SK-N-SH (cell line): ENCODE data around the gene ADRA2B. TPM values are rescaled to one million over a fixed set of nuclear protein-coding genes. Genes with fewer than 3 reads are reported as not detected.

ENCODE experiments used
- CTCF ChIA-PET: fragments of 300-600, 350-600 bp; formaldehyde crosslinking; extraction: SDS; loops from one replicate; lab custom pipeline; 2021; lab: Yijun Ruan, JAX
- POLR2A ChIA-PET: fragments of 350-600 bp; sonication (Branson Sonifier 250); formaldehyde crosslinking; extraction: SDS; loops from one replicate; lab custom pipeline; 2020; ENCODE audit warnings: antibody characterized with exemption, inconsistent platforms; lab: Yijun Ruan, JAX
- DNase-seq: peaks from one replicate; pipeline ENCODE4 v3.0.0; 2012
- H2AFZ ChIP-seq: fragments of 200-600 bp; sonication (generic); 2 replicates; pipeline ENCODE4 v1.8.1; 2016; ENCODE audit warnings: antibody characterized with exemption, mild to moderate bottlenecking, low read depth
- H3F3A ChIP-seq: fragments of 200-600 bp; sonication (generic); replicated peaks from 2 replicates; pipeline ENCODE3; 2016; ENCODE audit warnings: antibody characterized with exemption, mild to moderate bottlenecking; ENCODE audit not compliant: insufficient read depth
- H3K27ac ChIP-seq, 2 experiments: fragments of 200-500 bp in 1 of 2; fragments of 200-600 bp in 1 of 2; sonication (Bioruptor generic) in 1 of 2; sonication (generic), shearing (Covaris generic) in 1 of 2; 2 replicates each; pipeline versions ENCODE4 v1.5.1 to v1.6.1; 2014 to 2016; ENCODE audit warnings: low read depth in 2 of 2, inconsistent platforms in 1 of 2, low read length in 1 of 2, mild to moderate bottlenecking in 1 of 2, mixed read lengths in 1 of 2
- H3K27me3 ChIP-seq: fragments of 200-600 bp; sonication (generic), shearing (Covaris generic); 2 replicates; pipeline ENCODE4 v1.6.1; 2016; ENCODE audit warnings: mixed run types; ENCODE audit not compliant: insufficient read depth
- H3K36me3 ChIP-seq, 2 experiments: fragments of 200-500 bp in 1 of 2; fragments of 200-600 bp in 1 of 2; sonication (Bioruptor generic) in 1 of 2; sonication (generic) in 1 of 2; replicated peaks in 1 of 2; 2 replicates each; pipeline versions ENCODE3 to v1.5.1; 2014 to 2016; ENCODE audit warnings: low read length in 1 of 2, mild to moderate bottlenecking in 1 of 2; ENCODE audit not compliant: insufficient read depth in 2 of 2, control insufficient read depth in 1 of 2
- H3K4me1 ChIP-seq, 2 experiments: fragments of 200-500 bp in 1 of 2; fragments of 200-600 bp in 1 of 2; sonication (Bioruptor generic) in 1 of 2; sonication (generic), shearing (Covaris generic) in 1 of 2; 2 replicates each; pipeline versions ENCODE4 v1.5.1 to v1.6.1; 2014 to 2016; ENCODE audit warnings: low read depth in 1 of 2, low read length in 1 of 2, mixed run types in 1 of 2; ENCODE audit not compliant: insufficient read depth in 2 of 2, control insufficient read depth in 1 of 2
- H3K4me2 ChIP-seq: fragments of 200-600 bp; sonication (generic), shearing (Covaris generic); 2 replicates; pipeline ENCODE4 v1.6.1; 2017; ENCODE audit warnings: mixed run types
- H3K4me3 ChIP-seq, 2 experiments: fragments of 200-500 bp in 1 of 2; fragments of 200-600 bp in 1 of 2; sonication (Bioruptor generic) in 1 of 2; sonication (generic), shearing (Covaris generic) in 1 of 2; 2 replicates each; pipeline versions ENCODE4 v1.5.1 to v1.8.1; 2014 to 2016; ENCODE audit warnings: low read depth in 2 of 2, inconsistent platforms in 1 of 2, low read length in 1 of 2, mild to moderate bottlenecking in 1 of 2, mixed read lengths in 1 of 2, moderate library complexity in 1 of 2
- H3K79me2 ChIP-seq: fragments of 200-600 bp; sonication (generic); 2 replicates; pipeline ENCODE4 v1.8.1; 2017; ENCODE audit warnings: mild to moderate bottlenecking; ENCODE audit not compliant: insufficient read depth
- H3K9ac ChIP-seq: fragments of 200-600 bp; sonication (generic); 2 replicates; pipeline ENCODE4 v1.6.1; 2017; ENCODE audit warnings: mixed run types
- H3K9me2 ChIP-seq: fragments of 200-600 bp; sonication (generic); 2 replicates; pipeline ENCODE4 v1.6.1; 2017; ENCODE audit warnings: mixed run types
- H3K9me3 ChIP-seq: fragments of 200-600 bp; sonication (generic); 2 replicates; pipeline ENCODE4 v1.6.1; 2017; ENCODE audit warnings: mixed run types, mild to moderate bottlenecking, moderate library complexity
- H4K20me1 ChIP-seq: fragments of 200-600 bp; sonication (generic); 2 replicates; pipeline ENCODE4 v1.6.1; 2017; ENCODE audit warnings: mild to moderate bottlenecking, mixed run types; ENCODE audit not compliant: insufficient read depth
- ELF1 ChIP-seq: IDR thresholded peaks from 2 replicates; pipeline ENCODE4 v1.4.0; 2012
- EZH2phosphoT487 ChIP-seq: fragments of 200-600 bp; sonication (generic); IDR thresholded peaks from 2 replicates; pipeline ENCODE4 v1.6.1; 2017; ENCODE audit warnings: low read depth, mixed run types, mild to moderate bottlenecking, antibody characterized with exemption, moderate library complexity, borderline replicate concordance
- FOXJ3 ChIP-seq: sonication (generic); formaldehyde crosslinking; IDR thresholded peaks from 2 replicates; pipeline ENCODE4 v1.5.1; 2020; ENCODE audit warnings: mild to moderate bottlenecking, missing genetic modification reagents
- MEF2A ChIP-seq: IDR thresholded peaks from 2 replicates; pipeline ENCODE4 v1.4.0; 2012; ENCODE audit warnings: low read depth, borderline replicate concordance
- RXRA ChIP-seq: IDR thresholded peaks from 2 replicates; pipeline ENCODE4 v1.4.0; 2012; ENCODE audit warnings: low read depth, mild to moderate bottlenecking, borderline replicate concordance
- TAF1 ChIP-seq: IDR thresholded peaks from 2 replicates; pipeline ENCODE4 v1.6.1; 2012; ENCODE audit warnings: low read depth, mild to moderate bottlenecking, low read length, moderate library complexity, borderline replicate concordance
- WGBS: methylation state at CpG from one replicate; pipeline ENCODE4 v1.1.6; 2017; ENCODE audit warnings: low lambda C conversion rate; 5-methylcytosine and 5-hydroxymethylcytosine counted together
- polyA plus RNA-seq, 3 experiments: library from polyadenylated mRNA; depleted of rRNA; stranded (reverse); fragments of >200 nt; gene quantifications; 2 replicates each; pipeline ENCODE4 v1.2.3, GENCODE V29; 2012
- TF ChIP-seq, protein P1 (sequence below): IDR thresholded peaks from 2 replicates; pipeline ENCODE4 v1.4.0; 2012; ENCODE audit warnings: low read depth, borderline replicate concordance
- TF ChIP-seq, protein P2 (sequence below): IDR thresholded peaks from 2 replicates; pipeline ENCODE4 v1.4.0; 2012; ENCODE audit warnings: low read depth, borderline replicate concordance
- TF ChIP-seq, protein P3 (sequence below): fragments of 200-600 bp; sonication (generic); IDR thresholded peaks from 2 replicates; pipeline ENCODE4 v1.6.1; 2017; ENCODE audit warnings: antibody characterized with exemption, mild to moderate bottlenecking, moderate library complexity
- TF ChIP-seq, protein P4 (sequence below): fragments of 150-350 bp; IDR thresholded peaks from 2 replicates; pipeline ENCODE4 v1.6.1; 2017; ENCODE audit warnings: antibody characterized with exemption, low read length, low read depth, borderline replicate concordance

The ADRA2B gene
- polyA plus RNA-seq, 1 of the 3 experiments (the other 2 are of a cell fraction) = not detected

DNA sequence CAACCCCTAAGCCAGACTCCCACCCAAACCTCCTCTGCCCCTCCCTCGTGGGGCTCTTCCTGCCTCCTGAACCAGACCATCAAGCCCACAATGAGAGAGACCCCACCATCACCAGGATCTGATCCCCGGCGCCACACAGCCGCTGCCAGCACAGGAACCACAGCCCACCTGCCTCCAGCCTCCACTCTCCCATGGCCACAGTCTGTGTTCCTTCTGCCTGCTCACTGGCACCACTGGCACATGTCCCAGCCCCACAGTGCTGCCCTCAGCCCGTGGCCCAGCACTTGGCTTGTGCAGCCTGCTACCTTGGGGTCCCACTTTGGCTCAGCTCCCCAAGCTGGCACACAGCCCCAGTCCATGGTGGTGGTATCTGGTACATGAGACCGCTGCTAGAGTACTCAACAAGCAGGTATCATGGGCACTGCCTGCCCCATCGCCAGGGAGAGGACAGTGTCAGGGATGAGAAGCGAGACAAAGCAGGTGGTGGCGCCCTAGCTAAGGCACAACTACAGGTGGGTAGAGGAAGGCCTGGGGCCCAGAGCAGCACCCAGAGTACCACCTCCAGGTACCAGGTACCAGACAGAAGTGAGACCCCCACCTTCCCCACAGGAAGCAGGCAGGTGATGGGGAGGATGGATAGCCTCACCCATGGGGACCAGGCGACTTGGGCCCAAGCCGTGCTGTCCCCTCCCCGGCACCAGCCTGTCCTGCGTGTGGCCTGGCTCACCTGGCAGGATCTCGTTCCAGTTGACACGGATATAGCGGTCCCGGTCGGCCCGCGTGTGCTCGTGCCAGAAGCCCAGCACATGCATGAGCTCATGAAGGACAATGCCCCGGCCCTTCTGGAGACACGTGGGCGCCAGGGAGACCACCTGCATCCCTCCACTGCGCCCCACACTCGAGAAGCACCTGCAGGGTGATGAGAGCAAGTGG, 15.7 kb upstream of the ADRA2B start:
- Histone ChIP-seq H3K79me2 (no peaks in the 10 kb centered on the region), H3K9me2 (no peaks in the 10 kb centered on the region), H3K27ac (no peak overlapping the region), H3K4me3 (no peak overlapping the region), H3K4me1 (peaks cover 0 to 7% of the 10 kb centered on the region in 2 experiments; a peak in 1 of 4 replicates), H2AFZ (no peak overlapping the region), H3K9ac (no peak overlapping the region), H3K9me3 (no peaks in the 10 kb centered on the region), H3K4me2 (no peak overlapping the region), H3K36me3 (no peaks in the 10 kb centered on the region), H3K27me3 (peaks cover 7% of the 10 kb centered on the region; the same call in 1 of the 2 replicates), H4K20me1 (no peaks in the 10 kb centered on the region), H3F3A (no peaks in the 10 kb centered on the region)
- TF ChIP-seq RXRA (no peak), TAF1 (no peak), ELF1 (no peak), EZH2phosphoT487 (no peak), MEF2A (no peak), FOXJ3 (no peak)
- TF ChIP-seq, protein P1, sequence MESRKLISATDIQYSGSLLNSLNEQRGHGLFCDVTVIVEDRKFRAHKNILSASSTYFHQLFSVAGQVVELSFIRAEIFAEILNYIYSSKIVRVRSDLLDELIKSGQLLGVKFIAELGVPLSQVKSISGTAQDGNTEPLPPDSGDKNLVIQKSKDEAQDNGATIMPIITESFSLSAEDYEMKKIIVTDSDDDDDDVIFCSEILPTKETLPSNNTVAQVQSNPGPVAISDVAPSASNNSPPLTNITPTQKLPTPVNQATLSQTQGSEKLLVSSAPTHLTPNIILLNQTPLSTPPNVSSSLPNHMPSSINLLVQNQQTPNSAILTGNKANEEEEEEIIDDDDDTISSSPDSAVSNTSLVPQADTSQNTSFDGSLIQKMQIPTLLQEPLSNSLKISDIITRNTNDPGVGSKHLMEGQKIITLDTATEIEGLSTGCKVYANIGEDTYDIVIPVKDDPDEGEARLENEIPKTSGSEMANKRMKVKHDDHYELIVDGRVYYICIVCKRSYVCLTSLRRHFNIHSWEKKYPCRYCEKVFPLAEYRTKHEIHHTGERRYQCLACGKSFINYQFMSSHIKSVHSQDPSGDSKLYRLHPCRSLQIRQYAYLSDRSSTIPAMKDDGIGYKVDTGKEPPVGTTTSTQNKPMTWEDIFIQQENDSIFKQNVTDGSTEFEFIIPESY = no peak
- TF ChIP-seq, protein P2, sequence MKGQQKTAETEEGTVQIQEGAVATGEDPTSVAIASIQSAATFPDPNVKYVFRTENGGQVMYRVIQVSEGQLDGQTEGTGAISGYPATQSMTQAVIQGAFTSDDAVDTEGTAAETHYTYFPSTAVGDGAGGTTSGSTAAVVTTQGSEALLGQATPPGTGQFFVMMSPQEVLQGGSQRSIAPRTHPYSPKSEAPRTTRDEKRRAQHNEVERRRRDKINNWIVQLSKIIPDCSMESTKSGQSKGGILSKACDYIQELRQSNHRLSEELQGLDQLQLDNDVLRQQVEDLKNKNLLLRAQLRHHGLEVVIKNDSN = no peak
- TF ChIP-seq, protein P3, sequence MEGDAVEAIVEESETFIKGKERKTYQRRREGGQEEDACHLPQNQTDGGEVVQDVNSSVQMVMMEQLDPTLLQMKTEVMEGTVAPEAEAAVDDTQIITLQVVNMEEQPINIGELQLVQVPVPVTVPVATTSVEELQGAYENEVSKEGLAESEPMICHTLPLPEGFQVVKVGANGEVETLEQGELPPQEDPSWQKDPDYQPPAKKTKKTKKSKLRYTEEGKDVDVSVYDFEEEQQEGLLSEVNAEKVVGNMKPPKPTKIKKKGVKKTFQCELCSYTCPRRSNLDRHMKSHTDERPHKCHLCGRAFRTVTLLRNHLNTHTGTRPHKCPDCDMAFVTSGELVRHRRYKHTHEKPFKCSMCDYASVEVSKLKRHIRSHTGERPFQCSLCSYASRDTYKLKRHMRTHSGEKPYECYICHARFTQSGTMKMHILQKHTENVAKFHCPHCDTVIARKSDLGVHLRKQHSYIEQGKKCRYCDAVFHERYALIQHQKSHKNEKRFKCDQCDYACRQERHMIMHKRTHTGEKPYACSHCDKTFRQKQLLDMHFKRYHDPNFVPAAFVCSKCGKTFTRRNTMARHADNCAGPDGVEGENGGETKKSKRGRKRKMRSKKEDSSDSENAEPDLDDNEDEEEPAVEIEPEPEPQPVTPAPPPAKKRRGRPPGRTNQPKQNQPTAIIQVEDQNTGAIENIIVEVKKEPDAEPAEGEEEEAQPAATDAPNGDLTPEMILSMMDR = no peak
- TF ChIP-seq, protein P4, sequence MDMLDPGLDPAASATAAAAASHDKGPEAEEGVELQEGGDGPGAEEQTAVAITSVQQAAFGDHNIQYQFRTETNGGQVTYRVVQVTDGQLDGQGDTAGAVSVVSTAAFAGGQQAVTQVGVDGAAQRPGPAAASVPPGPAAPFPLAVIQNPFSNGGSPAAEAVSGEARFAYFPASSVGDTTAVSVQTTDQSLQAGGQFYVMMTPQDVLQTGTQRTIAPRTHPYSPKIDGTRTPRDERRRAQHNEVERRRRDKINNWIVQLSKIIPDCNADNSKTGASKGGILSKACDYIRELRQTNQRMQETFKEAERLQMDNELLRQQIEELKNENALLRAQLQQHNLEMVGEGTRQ = no peak
- WGBS = 88% methylated on average over 17 of the region's 26 CpGs
- CTCF ChIA-PET = interaction anchor here (1.7 to 2.6 kb wide), 5 partner anchors 9 to 109 kb away, joined by 3 to 16 read pairs (median 7); partner anchors contain the start of gene ADRA2B
- POLR2A ChIA-PET = no interaction called here
- DNase-seq = no peak
